ENCODE data around the gene CDH9. TPM values are rescaled to one million over a fixed set of nuclear protein-coding genes. Genes with fewer than 3 reads are reported as not detected.

CDH9 gene
- polyA plus RNA-seq, 1 donor, result 0.91 TPM

DNA sequence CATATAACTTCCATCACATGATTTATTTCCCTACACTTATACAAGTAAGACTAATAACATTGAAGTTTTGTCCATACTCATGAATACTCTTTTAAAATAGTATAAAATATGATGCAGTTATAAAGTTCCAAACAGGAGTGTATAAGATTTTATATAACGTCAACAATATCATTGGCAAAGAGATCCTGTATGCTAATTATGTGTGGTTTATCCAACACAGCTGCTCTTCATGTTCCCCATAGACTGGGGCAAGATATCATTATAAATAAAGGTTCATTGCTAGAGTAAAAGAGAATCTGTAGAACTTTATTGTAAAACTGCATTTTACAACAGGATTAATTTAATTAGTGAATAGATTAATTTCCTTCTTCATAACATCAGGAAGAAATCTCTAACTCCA lies 16.9 kb downstream of the CDH9 start:
- no peak for DNase-seq
- no peaks in the 10 kb centered on the region for H3K36me3 ChIP-seq (ENCODE audit: control insufficient read depth, insufficient read depth, low read length)
- H3K4me3 ChIP-seq (ENCODE audit: low read length), result no peak overlapping the region
- H3K4me1 ChIP-seq (ENCODE audit: control insufficient read depth, insufficient read depth, low read length), result no peaks in the 10 kb centered on the region
- no peaks in the 10 kb centered on the region for H3K27me3 ChIP-seq (ENCODE audit: control insufficient read depth, insufficient read depth, low read length)
- no peaks in the 10 kb centered on the region for H3K9me3 ChIP-seq (ENCODE audit: control insufficient read depth, low read depth, low read length)
- no peak overlapping the region for H3K27ac ChIP-seq (ENCODE audit: low read length)
- whole genome bisulfite sequencing (ENCODE audit: insufficient coverage, low lambda C conversion rate), result 80% methylated on average over 1 of the region's 1 CpG

DNA sequence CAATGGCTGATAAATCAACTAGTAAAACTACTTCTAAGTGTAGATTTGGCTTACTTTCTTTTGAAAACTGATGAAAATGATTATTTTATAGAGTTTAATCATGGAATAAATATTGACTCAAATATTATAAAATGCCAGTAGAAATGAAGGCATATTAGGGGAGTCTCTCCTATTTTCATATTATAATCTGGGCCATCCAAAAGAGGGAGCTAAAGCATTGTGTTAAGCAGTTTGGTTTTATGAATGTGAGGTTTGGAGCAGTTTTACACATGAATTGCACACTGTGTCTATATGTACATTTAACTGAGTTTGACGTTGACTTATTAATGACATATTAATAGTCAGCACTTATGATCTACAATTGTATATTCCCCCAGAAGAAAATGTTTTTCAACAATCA lies 17.4 kb downstream of the CDH9 start:
- Histone ChIP-seq H3K27ac (ENCODE audit: low read length) (no peak overlapping the region), H3K9me3 (ENCODE audit: control insufficient read depth, low read depth, low read length) (no peaks in the 10 kb centered on the region), H3K36me3 (ENCODE audit: control insufficient read depth, insufficient read depth, low read length) (no peaks in the 10 kb centered on the region), H3K4me3 (ENCODE audit: low read length) (no peak overlapping the region), H3K4me1 (ENCODE audit: control insufficient read depth, insufficient read depth, low read length) (no peaks in the 10 kb centered on the region), H3K27me3 (ENCODE audit: control insufficient read depth, insufficient read depth, low read length) (no peaks in the 10 kb centered on the region)
- no CpG with 5 or more reads among the region's 1 CpG for WGBS (ENCODE audit: insufficient coverage, low lambda C conversion rate)
- no peak for DNase-seq

DNA sequence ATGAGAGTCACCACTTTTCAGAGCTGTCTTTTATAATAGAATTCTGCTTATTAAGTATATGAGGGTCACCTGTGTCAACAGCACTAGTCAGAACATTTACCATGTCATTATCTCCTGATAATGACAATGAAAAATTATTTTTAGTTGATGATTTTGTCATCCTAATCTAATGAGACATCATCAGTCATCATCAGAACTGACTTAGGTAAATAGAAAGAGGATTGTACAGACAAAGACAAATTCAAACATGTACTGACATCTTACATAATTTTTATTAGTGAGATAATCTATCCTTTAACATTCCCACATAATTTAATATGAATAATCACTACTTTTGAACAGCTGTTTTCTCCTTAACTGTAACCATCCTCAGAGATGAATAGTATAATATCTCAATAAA lies 22.6 kb downstream of the CDH9 start:
- H3K9me3 ChIP-seq (ENCODE audit: control insufficient read depth, low read depth, low read length), result no peaks in the 10 kb centered on the region
- no peak overlapping the region for H3K27ac ChIP-seq (ENCODE audit: low read length)
- no peaks in the 10 kb centered on the region for H3K36me3 ChIP-seq (ENCODE audit: control insufficient read depth, insufficient read depth, low read length)
- H3K4me1 ChIP-seq (ENCODE audit: control insufficient read depth, insufficient read depth, low read length), result no peaks in the 10 kb centered on the region
- H3K27me3 ChIP-seq (ENCODE audit: control insufficient read depth, insufficient read depth, low read length), result no peaks in the 10 kb centered on the region
- H3K4me3 ChIP-seq (ENCODE audit: low read length), result no peak overlapping the region
- DNase-seq, result no peak

DNA sequence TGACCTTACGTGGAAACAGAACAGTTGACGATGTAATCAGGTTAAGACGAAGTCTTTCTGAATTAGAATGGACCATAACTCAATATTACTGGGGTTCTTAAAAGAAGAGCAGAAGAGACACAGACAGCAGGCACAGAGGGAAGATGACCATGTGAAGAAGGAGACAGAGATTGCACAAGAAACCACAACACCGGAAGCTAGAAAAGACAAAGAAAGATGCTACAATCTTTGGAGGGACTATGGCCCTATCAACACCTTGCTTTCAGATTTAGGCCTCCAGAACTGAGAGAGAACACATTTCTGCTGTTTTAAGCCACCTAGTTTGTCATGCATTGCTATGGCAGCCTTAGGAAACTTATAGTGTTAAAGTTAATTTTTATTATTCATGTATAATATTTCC lies 27.1 kb downstream of the CDH9 start:
- WGBS (ENCODE audit: insufficient coverage, low lambda C conversion rate), result 100% methylated on average over 3 of the region's 4 CpGs
- Histone ChIP-seq H3K27me3 (ENCODE audit: control insufficient read depth, insufficient read depth, low read length) (no peaks in the 10 kb centered on the region), H3K36me3 (ENCODE audit: control insufficient read depth, insufficient read depth, low read length) (no peaks in the 10 kb centered on the region), H3K9me3 (ENCODE audit: control insufficient read depth, low read depth, low read length) (no peaks in the 10 kb centered on the region), H3K27ac (ENCODE audit: low read length) (no peak overlapping the region), H3K4me3 (ENCODE audit: low read length) (no peak overlapping the region), H3K4me1 (ENCODE audit: control insufficient read depth, insufficient read depth, low read length) (no peaks in the 10 kb centered on the region)
- peak in 1 of 2 donors; percentile 3 for DNase-seq

DNA sequence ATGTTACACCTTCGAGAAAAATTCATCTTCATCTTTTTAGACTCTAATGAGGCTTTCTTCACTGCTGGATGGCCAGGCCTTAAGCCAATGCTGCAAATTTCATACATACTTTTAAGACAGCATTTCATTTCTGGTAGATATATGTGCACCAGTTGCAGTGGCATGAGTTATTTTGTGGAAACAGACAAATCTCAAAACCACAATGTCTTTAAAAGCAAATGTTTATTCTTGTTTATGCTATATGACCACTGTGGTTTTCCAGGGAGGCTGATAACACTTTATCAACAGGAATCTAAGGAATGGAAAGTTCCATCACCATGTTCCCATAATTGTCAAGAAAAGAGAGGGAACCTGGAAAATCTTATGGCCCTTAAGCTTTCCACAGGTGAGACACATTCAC lies 27.7 kb downstream of the CDH9 start:
- WGBS (ENCODE audit: insufficient coverage, low lambda C conversion rate), result no CpG with 5 or more reads among the region's 1 CpG
- H3K4me3 ChIP-seq (ENCODE audit: low read length), result no peak overlapping the region
- H3K36me3 ChIP-seq (ENCODE audit: control insufficient read depth, insufficient read depth, low read length), result no peaks in the 10 kb centered on the region
- no peaks in the 10 kb centered on the region for H3K27me3 ChIP-seq (ENCODE audit: control insufficient read depth, insufficient read depth, low read length)
- no peaks in the 10 kb centered on the region for H3K9me3 ChIP-seq (ENCODE audit: control insufficient read depth, low read depth, low read length)
- no peak overlapping the region for H3K27ac ChIP-seq (ENCODE audit: low read length)
- DNase-seq, result no peak
- no peaks in the 10 kb centered on the region for H3K4me1 ChIP-seq (ENCODE audit: control insufficient read depth, insufficient read depth, low read length)

DNA sequence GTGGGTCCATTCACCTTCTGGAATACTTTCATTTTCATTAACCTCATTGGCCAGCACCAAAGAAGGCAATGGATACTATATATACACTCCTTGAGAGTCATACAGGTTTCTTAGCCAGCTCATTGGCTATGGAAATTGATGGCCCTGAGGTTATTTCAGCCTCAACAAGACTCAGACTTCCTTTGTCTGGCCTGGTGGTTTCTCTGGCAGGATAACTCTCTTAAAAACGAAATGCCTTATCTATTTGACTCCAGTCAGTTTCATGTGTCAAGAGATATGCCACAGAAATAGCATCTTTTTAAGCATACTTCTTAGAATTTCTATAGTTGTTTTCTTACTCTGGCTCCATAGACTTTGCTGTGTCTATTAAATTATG lies 28.9 kb downstream of the CDH9 start:
- WGBS (ENCODE audit: insufficient coverage, low lambda C conversion rate), result no CpG with 5 or more reads among the region's 1 CpG
- H3K27me3 ChIP-seq (ENCODE audit: control insufficient read depth, insufficient read depth, low read length), result no peaks in the 10 kb centered on the region
- H3K36me3 ChIP-seq (ENCODE audit: control insufficient read depth, insufficient read depth, low read length), result no peaks in the 10 kb centered on the region
- no peak overlapping the region for H3K4me3 ChIP-seq (ENCODE audit: low read length)
- H3K4me1 ChIP-seq (ENCODE audit: control insufficient read depth, insufficient read depth, low read length), result no peaks in the 10 kb centered on the region
- no peak overlapping the region for H3K27ac ChIP-seq (ENCODE audit: low read length)
- no peaks in the 10 kb centered on the region for H3K9me3 ChIP-seq (ENCODE audit: control insufficient read depth, low read depth, low read length)
- no peak for DNase-seq

DNA sequence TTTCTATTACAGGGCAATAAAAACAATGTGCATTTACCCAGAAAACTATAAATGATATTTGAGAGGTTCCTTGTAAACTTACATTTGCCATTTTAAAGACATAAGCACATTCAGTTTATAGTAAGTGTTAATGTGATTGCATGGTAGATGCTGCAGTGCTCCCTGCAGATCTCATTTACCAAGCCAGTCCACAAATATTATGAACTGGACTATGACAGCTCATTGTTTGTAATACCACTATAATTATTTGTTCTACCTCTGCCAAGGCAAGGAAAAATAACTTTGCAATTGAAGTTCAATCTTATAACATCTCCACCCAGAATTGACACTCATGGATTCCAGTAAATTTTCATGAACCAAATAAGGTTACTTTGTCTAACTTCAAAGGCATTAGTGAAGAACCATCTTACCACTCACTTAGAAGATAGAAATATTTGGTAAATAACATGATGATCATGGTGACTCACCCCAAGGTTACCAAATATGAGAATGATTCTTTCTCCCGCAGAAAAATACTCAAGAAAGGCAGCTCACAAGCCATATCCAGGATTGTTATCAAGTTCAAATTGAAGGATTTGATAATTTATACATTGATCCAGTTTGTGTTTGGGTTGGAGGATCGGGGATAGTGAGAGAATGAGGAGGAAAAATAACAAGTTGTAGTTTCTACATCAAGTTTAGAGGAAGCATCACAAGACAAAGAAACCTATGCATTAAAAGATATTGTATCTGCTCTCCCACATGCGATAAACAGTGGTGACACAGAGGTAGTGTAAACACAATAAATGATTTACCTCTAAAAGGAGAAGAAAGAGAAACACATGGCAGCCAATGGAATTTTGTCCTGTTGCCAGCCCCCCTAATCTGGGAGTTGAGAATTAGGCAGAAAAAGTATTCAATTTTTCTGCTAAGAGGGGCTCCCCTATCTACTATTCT lies 29.5 kb downstream of the CDH9 start:
- DNase-seq, result no peak
- H3K4me3 ChIP-seq (ENCODE audit: low read length), result no peak overlapping the region
- H3K4me1 ChIP-seq (ENCODE audit: control insufficient read depth, insufficient read depth, low read length), result no peaks in the 10 kb centered on the region
- no peaks in the 10 kb centered on the region for H3K27me3 ChIP-seq (ENCODE audit: control insufficient read depth, insufficient read depth, low read length)
- H3K27ac ChIP-seq (ENCODE audit: low read length), result no peak overlapping the region
- no CpG with 5 or more reads among the region's 3 CpGs for WGBS (ENCODE audit: insufficient coverage, low lambda C conversion rate)
- no peaks in the 10 kb centered on the region for H3K9me3 ChIP-seq (ENCODE audit: control insufficient read depth, low read depth, low read length)
- H3K36me3 ChIP-seq (ENCODE audit: control insufficient read depth, insufficient read depth, low read length), result no peaks in the 10 kb centered on the region

DNA sequence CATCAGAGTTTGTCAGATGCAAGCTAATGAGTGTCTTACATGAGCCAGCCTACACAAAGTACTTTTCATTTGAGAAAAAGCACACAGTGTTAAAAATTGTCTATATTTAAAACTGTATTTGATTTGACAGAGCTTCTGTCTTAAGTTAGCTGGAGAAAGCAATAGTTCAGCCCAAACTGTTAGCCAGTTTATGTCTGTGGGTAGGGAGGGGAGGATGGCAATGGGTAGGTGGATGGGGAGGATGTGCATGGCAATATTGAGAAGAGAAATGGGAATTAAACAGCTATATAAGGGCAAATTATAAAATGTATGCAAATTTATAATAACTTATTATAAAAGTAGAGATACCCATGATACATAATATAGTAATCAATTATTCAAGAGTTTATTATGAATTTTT lies 31.3 kb downstream of the CDH9 start:
- no peaks in the 10 kb centered on the region for H3K27me3 ChIP-seq (ENCODE audit: control insufficient read depth, insufficient read depth, low read length)
- H3K4me3 ChIP-seq (ENCODE audit: low read length), result no peak overlapping the region
- H3K36me3 ChIP-seq (ENCODE audit: control insufficient read depth, insufficient read depth, low read length), result no peaks in the 10 kb centered on the region
- DNase-seq, result no peak
- no peak overlapping the region for H3K27ac ChIP-seq (ENCODE audit: low read length)
- H3K9me3 ChIP-seq (ENCODE audit: control insufficient read depth, low read depth, low read length), result no peaks in the 10 kb centered on the region
- H3K4me1 ChIP-seq (ENCODE audit: control insufficient read depth, insufficient read depth, low read length), result no peaks in the 10 kb centered on the region

DNA sequence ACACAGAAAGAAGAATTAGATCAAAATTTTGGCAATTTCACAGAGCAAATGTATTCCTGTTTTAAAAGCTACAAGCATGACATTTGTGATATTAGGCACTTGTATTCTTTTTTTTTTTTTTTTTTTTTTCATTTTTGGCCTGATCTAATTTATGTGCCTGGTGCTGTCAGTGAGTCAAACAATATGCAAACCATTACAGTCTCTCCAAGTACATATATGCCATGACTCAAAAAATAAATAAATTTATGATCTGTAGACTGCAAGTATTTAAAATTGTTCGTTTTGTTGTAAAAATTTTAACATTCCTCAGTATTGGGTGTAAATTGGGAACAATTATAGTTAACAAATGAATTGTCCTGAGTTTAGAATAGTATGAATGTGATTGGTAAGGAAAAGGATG lies 51.4 kb downstream of the CDH9 start:
- WGBS (ENCODE audit: insufficient coverage, low lambda C conversion rate), result 92% methylated on average over 1 of the region's 1 CpG
- DNase-seq, result no peak
- Histone ChIP-seq H3K36me3 (ENCODE audit: control insufficient read depth, insufficient read depth, low read length) (no peaks in the 10 kb centered on the region), H3K27me3 (ENCODE audit: control insufficient read depth, insufficient read depth, low read length) (no peaks in the 10 kb centered on the region), H3K4me1 (ENCODE audit: control insufficient read depth, insufficient read depth, low read length) (no peaks in the 10 kb centered on the region), H3K4me3 (ENCODE audit: low read length) (no peak overlapping the region), H3K27ac (ENCODE audit: low read length) (no peak overlapping the region), H3K9me3 (ENCODE audit: control insufficient read depth, low read depth, low read length) (no peaks in the 10 kb centered on the region)

DNA sequence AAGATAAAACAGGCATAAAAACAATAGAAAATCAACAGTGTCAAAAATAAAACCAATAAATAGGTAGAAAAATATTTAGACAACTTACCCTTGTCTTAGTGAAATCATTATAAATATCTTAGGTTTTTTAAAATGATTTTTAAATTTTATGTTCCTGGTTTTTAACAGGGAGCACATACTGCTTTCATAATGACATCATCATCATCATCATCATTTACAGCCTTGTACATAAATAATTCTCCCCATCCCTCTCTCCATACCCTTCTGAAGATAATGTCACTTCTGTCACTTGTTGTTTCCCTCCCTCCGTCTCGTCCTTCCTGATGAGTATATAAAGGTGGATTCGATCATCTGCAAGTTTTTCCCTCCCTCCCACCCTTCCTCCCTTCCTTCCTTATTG lies 56.6 kb downstream of the CDH9 start:
- DNase-seq, result no peak
- Histone ChIP-seq H3K4me1 (ENCODE audit: control insufficient read depth, insufficient read depth, low read length) (no peaks in the 10 kb centered on the region), H3K36me3 (ENCODE audit: control insufficient read depth, insufficient read depth, low read length) (no peaks in the 10 kb centered on the region), H3K27ac (ENCODE audit: low read length) (no peak overlapping the region), H3K27me3 (ENCODE audit: control insufficient read depth, insufficient read depth, low read length) (no peaks in the 10 kb centered on the region), H3K9me3 (ENCODE audit: control insufficient read depth, low read depth, low read length) (no peaks in the 10 kb centered on the region), H3K4me3 (ENCODE audit: low read length) (no peak overlapping the region)
- no CpG with 5 or more reads among the region's 3 CpGs for WGBS (ENCODE audit: insufficient coverage, low lambda C conversion rate)

DNA sequence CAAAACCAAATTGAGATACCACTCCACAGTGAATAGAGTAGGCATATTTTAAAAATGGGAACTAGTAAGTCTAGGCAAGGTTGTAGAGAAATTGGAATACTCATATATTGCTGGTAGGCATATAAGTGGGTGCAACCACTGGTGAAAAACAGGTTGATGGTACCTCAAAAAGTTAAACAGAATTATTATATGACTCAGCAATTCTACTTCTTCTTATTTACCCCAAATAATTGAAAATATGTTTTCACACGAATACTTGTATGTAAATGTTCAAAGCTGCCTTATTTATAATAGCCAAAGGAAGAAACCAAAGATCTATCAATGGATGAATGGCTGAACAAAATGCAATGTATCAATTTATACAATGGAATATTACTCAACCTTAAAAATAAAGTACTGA lies 79.1 kb downstream of the CDH9 start:
- no peak for DNase-seq
- 88% methylated on average over 1 of the region's 1 CpG for WGBS (ENCODE audit: insufficient coverage, low lambda C conversion rate)
- no peak overlapping the region for H3K4me3 ChIP-seq (ENCODE audit: low read length)
- H3K36me3 ChIP-seq (ENCODE audit: control insufficient read depth, insufficient read depth, low read length), result no peaks in the 10 kb centered on the region
- no peaks in the 10 kb centered on the region for H3K4me1 ChIP-seq (ENCODE audit: control insufficient read depth, insufficient read depth, low read length)
- H3K27me3 ChIP-seq (ENCODE audit: control insufficient read depth, insufficient read depth, low read length), result no peaks in the 10 kb centered on the region
- H3K27ac ChIP-seq (ENCODE audit: low read length), result no peak overlapping the region
- H3K9me3 ChIP-seq (ENCODE audit: control insufficient read depth, low read depth, low read length), result no peaks in the 10 kb centered on the region

All from large intestine (tissue), 3 donors.